GM19099 (cell line): ENCODE results near the gene STK24.

Experiments
- POLR2A ChIP-seq: IDR thresholded peaks from 3 replicates; pipeline ENCODE4 v1.6.1; 2011; ENCODE audit warnings: low read depth; ENCODE audit not compliant: insufficient read length; ENCODE audit errors: extremely low read depth

The STK24 gene

GRCh38 chr13:98429977-98430736 is 146.8 kb downstream of the STK24 start:
- no peak for TF ChIP-seq POLR2A

- TF ChIP-seq POLR2A: no peak
Measured at GRCh38 chr13:98429531-98429930, 147.4 kb downstream of the STK24 start.

- TF ChIP-seq POLR2A: no peak
Measured at GRCh38 chr13:98429081-98429480, 147.8 kb downstream of the STK24 start.

- TF ChIP-seq POLR2A: no peak
Measured at GRCh38 chr13:98428256-98428966, 148.5 kb downstream of the STK24 start.

- no peak for TF ChIP-seq POLR2A
Measured at GRCh38 chr13:98427331-98427995, 149.4 kb downstream of the STK24 start.

GRCh38 chr13:98423417-98423816 is 153.5 kb downstream of the STK24 start:
- TF ChIP-seq POLR2A: no peak

- no peak for TF ChIP-seq POLR2A
Measured at GRCh38 chr13:98422046-98422445, 154.9 kb downstream of the STK24 start.

- no peak for TF ChIP-seq POLR2A
Measured at GRCh38 chr13:98420554-98421175, 156.2 kb downstream of the STK24 start.

- no peak for TF ChIP-seq POLR2A
Measured at GRCh38 chr13:98419786-98420553, 156.9 kb downstream of the STK24 start.

GRCh38 chr13:98416408-98416807 is 160.5 kb downstream of the STK24 start:
- no peak for TF ChIP-seq POLR2A

GRCh38 chr13:98415326-98416070 is 161.4 kb downstream of the STK24 start:
- TF ChIP-seq POLR2A: no peak

GRCh38 chr13:98413796-98414195 is 163.1 kb downstream of the STK24 start:
- no peak for TF ChIP-seq POLR2A

GRCh38 chr13:98411617-98412265 is 165.2 kb downstream of the STK24 start:
- TF ChIP-seq POLR2A: no peak
